Osteoblast (primary cell): ENCODE results near the gene DNASE2. TPM values are rescaled to one million over a fixed set of nuclear protein-coding genes. Genes with fewer than 3 reads are reported as not detected.
A peak's percentile ranks its signal among the peaks of the same experiment; 100 is the strongest.

Experiments used
- DNase-seq: peaks from one replicate; pipeline ENCODE4 v3.0.0; 2011; ENCODE audit warnings: low spot score, mixed read lengths; ENCODE audit not compliant: insufficient read length; ENCODE audit errors: missing footprints
- H2AFZ ChIP-seq: 2 replicates; pipeline ENCODE4 v1.6.0; 2011; ENCODE audit warnings: mild to moderate bottlenecking, low read length
- H3K27ac ChIP-seq: 2 replicates; pipeline ENCODE4 v1.5.1; 2011; ENCODE audit warnings: mild to moderate bottlenecking, low read depth, low read length, moderate library complexity
- H3K27me3 ChIP-seq: 2 replicates; pipeline ENCODE4 v1.6.0; 2012; ENCODE audit warnings: mild to moderate bottlenecking, control low read depth, inconsistent platforms, low read length, moderate library complexity; ENCODE audit not compliant: insufficient read depth
- H3K36me3 ChIP-seq: 2 replicates; pipeline ENCODE4 v1.5.1; 2011; ENCODE audit warnings: mild to moderate bottlenecking, low read length, control low read depth, moderate library complexity; ENCODE audit not compliant: insufficient read depth
- H3K4me1 ChIP-seq: 2 replicates; pipeline ENCODE4 v1.5.1; 2011; ENCODE audit warnings: mild to moderate bottlenecking, low read length, control low read depth, moderate library complexity; ENCODE audit not compliant: insufficient read depth
- H3K4me2 ChIP-seq: 2 replicates; pipeline ENCODE4 v1.6.0; 2011; ENCODE audit warnings: mild to moderate bottlenecking, low read length; ENCODE audit not compliant: insufficient read depth
- H3K4me3 ChIP-seq: fragments of 200-600 bp; sonication (generic); 3 replicates; pipeline ENCODE4 v1.5.1; 2012; ENCODE audit warnings: mild to moderate bottlenecking, low read length, inconsistent platforms; ENCODE audit not compliant: insufficient read depth
- H3K79me2 ChIP-seq: 2 replicates; pipeline ENCODE4 v1.6.0; 2012; ENCODE audit warnings: mild to moderate bottlenecking, low read length, control low read depth, inconsistent platforms; ENCODE audit not compliant: insufficient read depth
- H3K9me3 ChIP-seq: 2 replicates; pipeline ENCODE4 v1.5.1; 2011; ENCODE audit warnings: low read depth, low read length, control low read depth
- H4K20me1 ChIP-seq: 2 replicates; pipeline ENCODE4 v1.6.0; 2012; ENCODE audit warnings: mild to moderate bottlenecking, low read length, control low read depth; ENCODE audit not compliant: insufficient read depth
- total RNA-seq: library from RNA; depleted of rRNA; stranded (reverse); fragments of >200 nt; gene quantifications from 2 replicates; pipeline ENCODE4 v1.2.3, GENCODE V29; 2012
- TF ChIP-seq, protein P1 (sequence below): IDR thresholded peaks from 2 replicates; pipeline ENCODE4 v1.5.1; 2011; ENCODE audit warnings: mild to moderate bottlenecking, low read depth, low read length, moderate library complexity; ENCODE audit errors: extremely low read depth

The DNASE2 gene
- total RNA-seq, 1 donor: 48.1 TPM

DNA sequence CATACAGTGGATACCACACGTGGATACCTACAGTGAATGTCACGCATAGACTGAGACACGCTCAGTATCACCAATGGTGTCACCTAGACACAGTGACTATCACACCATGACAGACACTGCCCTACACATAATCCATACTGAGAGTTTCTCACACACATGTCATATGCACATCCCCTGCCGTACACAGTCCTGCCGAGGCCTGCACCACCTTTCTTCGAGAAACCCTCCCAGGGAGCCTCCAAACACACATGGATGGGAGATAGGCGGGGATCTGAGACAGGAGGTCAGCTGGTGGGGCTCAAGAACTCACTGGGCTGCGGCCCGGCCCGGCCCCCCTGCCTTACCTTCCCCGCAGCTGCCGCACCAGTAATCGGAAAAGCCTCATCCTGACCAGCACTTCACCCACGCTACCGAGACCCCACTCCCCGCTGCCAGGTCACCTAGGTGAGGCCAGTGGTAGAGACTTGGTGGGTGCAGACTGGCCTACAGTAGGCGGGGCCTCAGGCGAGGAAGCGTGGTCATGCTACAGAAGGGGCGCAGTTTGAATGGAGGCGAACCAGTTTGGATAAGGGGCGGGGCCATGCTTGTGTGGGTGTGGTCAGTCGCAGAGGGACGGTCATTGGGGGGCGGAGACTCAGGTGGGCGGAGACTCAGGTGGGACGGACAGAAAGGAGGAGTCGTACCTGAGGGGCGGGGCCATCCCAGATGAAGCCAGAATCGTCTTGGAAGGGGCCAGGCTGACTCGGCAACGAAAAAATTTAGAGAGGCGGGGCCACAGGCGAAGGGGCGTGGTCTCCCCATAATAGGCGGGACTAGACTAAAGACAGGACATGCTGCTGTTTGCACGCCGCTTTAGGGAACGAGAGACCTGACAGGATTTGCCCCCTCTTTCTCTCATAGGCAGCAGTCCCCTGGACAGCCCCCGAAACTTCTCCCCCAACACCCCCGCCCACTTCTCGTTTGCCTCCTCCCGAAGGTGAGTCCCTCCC, 40.9 kb downstream of the DNASE2 start:
- TF ChIP-seq, protein P1, sequence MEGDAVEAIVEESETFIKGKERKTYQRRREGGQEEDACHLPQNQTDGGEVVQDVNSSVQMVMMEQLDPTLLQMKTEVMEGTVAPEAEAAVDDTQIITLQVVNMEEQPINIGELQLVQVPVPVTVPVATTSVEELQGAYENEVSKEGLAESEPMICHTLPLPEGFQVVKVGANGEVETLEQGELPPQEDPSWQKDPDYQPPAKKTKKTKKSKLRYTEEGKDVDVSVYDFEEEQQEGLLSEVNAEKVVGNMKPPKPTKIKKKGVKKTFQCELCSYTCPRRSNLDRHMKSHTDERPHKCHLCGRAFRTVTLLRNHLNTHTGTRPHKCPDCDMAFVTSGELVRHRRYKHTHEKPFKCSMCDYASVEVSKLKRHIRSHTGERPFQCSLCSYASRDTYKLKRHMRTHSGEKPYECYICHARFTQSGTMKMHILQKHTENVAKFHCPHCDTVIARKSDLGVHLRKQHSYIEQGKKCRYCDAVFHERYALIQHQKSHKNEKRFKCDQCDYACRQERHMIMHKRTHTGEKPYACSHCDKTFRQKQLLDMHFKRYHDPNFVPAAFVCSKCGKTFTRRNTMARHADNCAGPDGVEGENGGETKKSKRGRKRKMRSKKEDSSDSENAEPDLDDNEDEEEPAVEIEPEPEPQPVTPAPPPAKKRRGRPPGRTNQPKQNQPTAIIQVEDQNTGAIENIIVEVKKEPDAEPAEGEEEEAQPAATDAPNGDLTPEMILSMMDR: no peak
- peaks cover 60% of the 10 kb centered on the region for H3K27me3 ChIP-seq
- peak overlapping the region; percentile 56 for H3K4me2 ChIP-seq
- H3K4me1 ChIP-seq: no peaks in the 10 kb centered on the region
- H3K79me2 ChIP-seq: no peaks in the 10 kb centered on the region
- DNase-seq: peak; percentile 94
- no peaks in the 10 kb centered on the region for H4K20me1 ChIP-seq
- no peak overlapping the region for H3K27ac ChIP-seq
- no peaks in the 10 kb centered on the region for H3K36me3 ChIP-seq
- H3K9me3 ChIP-seq: no peaks in the 10 kb centered on the region
- peak overlapping the region; percentile 68 for H2AFZ ChIP-seq
- peak overlapping the region; percentile 60 for H3K4me3 ChIP-seq

DNA sequence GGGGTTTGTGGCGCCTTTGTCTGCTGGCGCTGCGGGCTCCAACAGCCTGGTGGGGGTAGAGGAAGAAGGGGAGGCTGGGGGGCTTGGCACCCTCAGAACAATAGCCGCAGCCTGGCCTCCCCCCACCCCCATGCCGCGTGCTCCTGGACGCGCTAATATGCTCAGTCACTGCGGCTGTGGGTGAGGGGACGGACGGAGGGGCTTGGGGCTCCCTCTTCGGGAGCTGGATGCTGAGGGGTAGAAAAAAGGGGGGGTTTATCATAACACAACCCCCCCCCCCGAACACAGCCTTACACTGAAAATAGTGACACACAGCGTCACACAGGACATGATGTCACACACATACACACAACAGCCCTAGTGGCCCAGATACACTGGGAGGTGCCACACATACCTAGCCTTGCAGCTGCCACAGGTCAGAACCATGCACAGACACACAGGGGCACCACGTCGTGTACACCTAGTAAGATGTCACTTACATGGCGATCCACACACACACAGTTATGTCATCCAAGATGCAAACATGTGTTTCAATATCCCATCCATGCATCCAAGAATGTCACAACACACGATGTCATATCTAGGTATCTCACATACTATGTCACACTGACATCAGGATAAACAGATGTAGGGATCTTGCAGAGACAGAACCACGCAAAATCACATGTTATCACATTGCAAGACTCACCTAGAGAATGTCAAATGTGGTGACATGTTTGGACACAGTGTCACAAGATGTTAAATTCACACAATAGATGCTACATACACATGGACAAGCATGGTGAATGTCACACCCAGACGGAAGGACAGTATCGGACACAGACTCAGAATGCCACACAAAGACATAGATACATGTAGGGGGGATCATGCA, 42.1 kb downstream of the DNASE2 start:
- no peaks in the 10 kb centered on the region for H3K36me3 ChIP-seq
- no peaks in the 10 kb centered on the region for H3K4me1 ChIP-seq
- H3K4me2 ChIP-seq: no peak overlapping the region
- H2AFZ ChIP-seq: no peak overlapping the region
- peaks cover 70% of the 10 kb centered on the region for H3K27me3 ChIP-seq
- peaks cover 4% of the 10 kb centered on the region for H4K20me1 ChIP-seq
- TF ChIP-seq, protein P1: no peak
- no peak overlapping the region for H3K4me3 ChIP-seq
- DNase-seq: no peak
- H3K9me3 ChIP-seq: no peaks in the 10 kb centered on the region
- no peak overlapping the region for H3K27ac ChIP-seq
- H3K79me2 ChIP-seq: no peaks in the 10 kb centered on the region

DNA sequence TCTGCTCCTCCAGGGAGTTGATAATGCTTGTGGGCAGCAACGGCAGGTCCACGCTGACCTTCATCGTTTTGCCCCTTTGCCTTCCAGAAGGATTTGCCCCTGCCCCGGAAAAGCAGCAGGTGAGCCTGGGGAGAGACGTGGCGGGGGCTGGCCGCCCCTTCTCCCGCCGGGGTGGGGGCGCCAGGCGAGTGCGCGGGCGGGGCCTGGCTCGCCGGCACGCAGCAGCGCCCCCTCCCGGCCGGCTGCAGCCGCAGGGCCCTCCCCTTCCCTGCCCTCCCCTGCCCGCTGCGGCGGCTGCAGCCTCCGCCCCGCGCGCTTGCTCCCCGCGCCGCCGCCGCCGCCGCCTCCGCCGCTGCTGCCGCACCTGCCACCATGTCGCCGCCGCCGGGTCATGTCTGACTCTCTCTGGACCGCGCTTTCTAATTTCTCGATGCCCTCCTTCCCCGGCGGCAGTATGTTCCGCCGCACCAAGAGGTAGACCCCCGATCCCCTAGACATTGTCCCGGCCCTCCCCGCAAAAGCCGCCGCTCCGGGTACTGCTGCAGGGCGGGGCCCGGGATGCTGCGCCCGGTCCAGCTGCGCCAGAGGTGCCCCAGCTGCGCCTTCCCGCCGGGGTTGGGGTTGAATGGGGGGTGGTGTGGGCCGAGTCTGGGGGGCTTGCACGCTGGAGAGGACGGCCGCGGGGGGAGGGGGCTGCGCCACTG, 42.9 kb downstream of the DNASE2 start, which contains the start of gene MAST1:
MAST1 (plus strand) TSS at position 334 of the 704 bp plus-strand sequence; CDS start at position 392, 58 bp downstream.
- H3K27me3 ChIP-seq: peaks cover 76% of the 10 kb centered on the region
- no peak within 1 kb of the TSS for H2AFZ ChIP-seq
- no peaks in the 10 kb centered on the region for H3K79me2 ChIP-seq
- no peaks in the 10 kb centered on the region for H3K4me1 ChIP-seq
- H3K27ac ChIP-seq: no peak within 1 kb of the TSS
- peaks cover 4% of the 10 kb centered on the region for H4K20me1 ChIP-seq
- DNase-seq: peak; percentile 98
- H3K36me3 ChIP-seq: no peaks in the 10 kb centered on the region
- H3K4me2 ChIP-seq: no peak within 1 kb of the TSS
- H3K9me3 ChIP-seq: no peaks in the 10 kb centered on the region
- no peak within 1 kb of the TSS for H3K4me3 ChIP-seq
- TF ChIP-seq, protein P1: peak; percentile 21
